ENCODE measurements around the gene ALDH9A1.

GRCh38 chr1:165707984-165708706, 9.8 kb upstream of the ALDH9A1 start:
- TF ChIP-seq EZH2 (IDR thresholded peaks at IDR 0.05; ENCODE audit: insufficient read depth, poor library complexity, severe bottlenecking) (no peak), EZH2phosphoT487 (IDR thresholded peaks at IDR 0.05; ENCODE audit: insufficient read depth, low read depth) (no peak)
